GM23248 (cell line): ENCODE data around the gene LPIN3. TPM values are rescaled to one million over a fixed set of nuclear protein-coding genes. Genes with fewer than 3 reads are reported as not detected.

Source experiments
- DNase-seq: peaks from one replicate; pipeline ENCODE4 v3.0.0-alpha.2; 2015
- H2AFZ ChIP-seq: fragments of 200-600 bp; sonication (generic); 2 replicates; pipeline ENCODE4 v1.6.1; 2016; ENCODE audit warnings: antibody characterized with exemption
- H3F3A ChIP-seq: fragments of 200-600 bp; sonication (generic); 2 replicates; pipeline ENCODE4 v1.6.1; 2016; ENCODE audit warnings: mild to moderate bottlenecking, antibody characterized with exemption, mixed run types; ENCODE audit not compliant: insufficient read depth
- H3K27ac ChIP-seq: fragments of 200-600 bp; sonication (generic); 2 replicates; pipeline ENCODE4 v1.5.1; 2016; ENCODE audit warnings: mild to moderate bottlenecking
- H3K27me3 ChIP-seq: fragments of 200-600 bp; sonication (generic); replicated peaks from 2 replicates; pipeline ENCODE4 v1.6.1; 2016; ENCODE audit warnings: mild to moderate bottlenecking; ENCODE audit not compliant: insufficient read depth
- H3K36me3 ChIP-seq: fragments of 200-600 bp; sonication (generic); 2 replicates; pipeline ENCODE4 v1.6.1; 2016; ENCODE audit warnings: low read depth, mild to moderate bottlenecking
- H3K4me1 ChIP-seq: fragments of 200-600 bp; sonication (generic); 2 replicates; pipeline ENCODE4 v1.6.1; 2016; ENCODE audit warnings: mild to moderate bottlenecking; ENCODE audit not compliant: insufficient read depth
- H3K4me2 ChIP-seq: fragments of 200-600 bp; sonication (generic); one replicate; pipeline ENCODE4 v1.6.1; 2016; ENCODE audit warnings: mild to moderate bottlenecking; ENCODE audit not compliant: unreplicated experiment
- H3K4me3 ChIP-seq: fragments of 200-600 bp; sonication (generic); 2 replicates; pipeline ENCODE4 v1.5.1; 2016; ENCODE audit warnings: mild to moderate bottlenecking
- H3K79me2 ChIP-seq: fragments of 200-600 bp; sonication (generic); 2 replicates; pipeline ENCODE4 v1.6.1; 2016; ENCODE audit warnings: mild to moderate bottlenecking; ENCODE audit not compliant: insufficient read depth
- H3K9ac ChIP-seq: fragments of 200-600 bp; sonication (generic); 2 replicates; pipeline ENCODE4 v1.6.1; 2016; ENCODE audit warnings: mild to moderate bottlenecking
- H3K9me2 ChIP-seq: fragments of 200-600 bp; sonication (generic); 2 replicates; pipeline ENCODE4 v1.6.1; 2016; ENCODE audit warnings: mixed run types, mild to moderate bottlenecking, moderate library complexity; ENCODE audit not compliant: insufficient read depth
- H3K9me3 ChIP-seq: fragments of 200-600 bp; sonication (generic); one replicate; pipeline ENCODE4 v1.6.1; 2017; ENCODE audit warnings: low read depth
- H4K20me1 ChIP-seq: fragments of 200-600 bp; sonication (generic); 2 replicates; pipeline ENCODE4 v1.6.0; 2016; ENCODE audit not compliant: insufficient read depth
- EZH2 ChIP-seq: fragments of 200-600 bp; sonication (generic); IDR thresholded peaks from 2 replicates; pipeline ENCODE4 v1.6.1; 2018; ENCODE audit warnings: antibody characterized with exemption, mild to moderate bottlenecking; ENCODE audit not compliant: insufficient read depth, poor library complexity, severe bottlenecking
- EZH2phosphoT487 ChIP-seq: fragments of 200-600 bp; sonication (generic); IDR thresholded peaks from 2 replicates; pipeline ENCODE4 v1.6.1; 2018; ENCODE audit warnings: antibody characterized with exemption, moderate library complexity, mild to moderate bottlenecking, low read depth; ENCODE audit not compliant: insufficient read depth
- WGBS, 2 experiments: methylation state at CpG; one replicate each; pipeline ENCODE4 v1.1.6; 2015 to 2017; ENCODE audit warnings: low lambda C conversion rate in 2 of 2, low coverage in 1 of 2; ENCODE audit errors: missing lambda C conversion rate in 2 of 2; 5-methylcytosine and 5-hydroxymethylcytosine counted together
- in situ Hi-C: fragments of 300-500 bp; cut with MboI; formaldehyde crosslinking; loops from 2 replicates; pipeline ENCODE4 v1.15.0; 2020
- polyA plus RNA-seq: library from polyadenylated mRNA; unstranded; fragments of >200 nt; fragmentation: Nextera tagmentation; extraction: Ambion mirVana; gene quantifications from 2 replicates; pipeline ENCODE4 v1.2.1, GENCODE V29; 2016
- total RNA-seq: library from RNA; depleted of rRNA; stranded (reverse); fragments of >200 nt; shearing (Covaris generic); gene quantifications from 2 replicates; pipeline ENCODE4 v1.2.3, GENCODE V29; 2014

The LPIN3 gene
- total and polyA plus RNA-seq, 2 experiments from 2014 or later: 11.5 to 13.0 TPM

DNA sequence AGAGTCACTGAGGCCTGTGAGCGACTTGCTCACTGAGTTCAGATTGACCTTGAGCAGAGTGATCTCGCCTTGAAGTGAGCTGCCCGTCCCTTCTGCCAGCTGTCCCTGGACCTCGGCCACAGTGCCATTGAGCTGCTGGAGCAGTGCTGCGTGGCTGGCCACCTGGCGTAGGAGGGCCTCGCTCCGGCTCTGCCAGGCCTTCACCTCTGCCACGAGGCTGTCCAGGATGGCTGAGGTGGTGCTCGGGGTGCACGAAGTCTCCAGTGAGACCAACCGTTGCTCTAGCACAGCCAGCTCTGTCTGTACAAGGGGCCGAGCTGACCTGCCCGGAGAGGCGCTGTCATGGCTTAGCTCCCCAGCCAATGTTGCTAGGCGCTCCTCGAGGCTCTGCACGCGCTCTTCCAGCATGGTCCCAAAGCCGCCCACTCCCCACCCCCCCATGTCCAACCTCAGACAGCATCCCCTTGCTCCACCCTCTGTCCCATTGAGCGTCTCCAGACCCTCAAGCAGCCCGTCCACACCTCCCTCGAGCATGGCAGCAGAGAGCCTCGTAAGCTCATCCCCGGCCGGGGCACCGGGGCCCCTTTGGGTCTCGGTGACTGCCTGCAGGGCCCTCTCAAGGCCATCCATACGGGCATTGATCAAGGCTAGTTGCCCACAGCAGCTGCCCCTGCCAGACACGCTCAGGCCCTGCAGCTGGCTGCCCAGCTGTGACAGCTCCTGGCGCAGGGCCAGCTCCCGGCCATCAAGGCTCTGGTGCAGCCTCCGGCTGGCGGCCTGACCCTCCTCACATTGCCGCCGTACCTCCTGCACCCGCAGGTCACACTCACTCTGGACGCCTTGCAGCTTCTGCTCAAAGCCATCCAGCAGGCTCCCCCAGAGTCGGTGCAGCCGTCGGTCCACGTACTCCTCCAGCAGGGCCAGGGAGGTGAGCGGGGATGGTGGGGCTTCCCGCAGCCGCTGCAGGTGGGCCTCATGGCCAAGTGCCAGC lies 21.4 kb downstream of the LPIN3 start:
- Histone ChIP-seq H3K4me2 (no peak overlapping the region), H3K27ac (no peak overlapping the region), H4K20me1 (no peaks in the 10 kb centered on the region), H2AFZ (no peak overlapping the region), H3K4me1 (no peaks in the 10 kb centered on the region), H3K4me3 (no peak overlapping the region), H3K79me2 (no peaks in the 10 kb centered on the region), H3F3A (no peaks in the 10 kb centered on the region), H3K9ac (no peak overlapping the region), H3K9me2 (no peaks in the 10 kb centered on the region), H3K27me3 (peaks cover 20% of the 10 kb centered on the region), H3K9me3 (no peaks in the 10 kb centered on the region), H3K36me3 (no peaks in the 10 kb centered on the region)
- TF ChIP-seq EZH2phosphoT487 (no peak), EZH2 (no peak)
- in situ Hi-C loops: no loop called here
- WGBS, 2 experiments: 79 to 80% methylated on average over 36 to 45 of the region's 45 CpGs
- DNase-seq: no peak

GRCh38 chr20:41362748-41363140 lies 22.1 kb downstream of the LPIN3 start:
- Histone ChIP-seq H3K9me2 (no peaks in the 10 kb centered on the region), H3K4me2 (no peak overlapping the region), H3K27ac (no peak overlapping the region), H3F3A (no peaks in the 10 kb centered on the region), H3K79me2 (no peaks in the 10 kb centered on the region), H3K27me3 (peaks cover 27% of the 10 kb centered on the region), H3K9me3 (no peaks in the 10 kb centered on the region), H3K4me3 (no peak overlapping the region), H2AFZ (no peak overlapping the region), H4K20me1 (no peaks in the 10 kb centered on the region), H3K4me1 (no peaks in the 10 kb centered on the region), H3K9ac (no peak overlapping the region), H3K36me3 (no peaks in the 10 kb centered on the region)
- TF ChIP-seq EZH2 (no peak), EZH2phosphoT487 (no peak)
- WGBS, 2 experiments: 80 to 81% methylated on average over 5 of the region's 5 CpGs
- no peak for DNase-seq
- in situ Hi-C loops: no loop called here

DNA sequence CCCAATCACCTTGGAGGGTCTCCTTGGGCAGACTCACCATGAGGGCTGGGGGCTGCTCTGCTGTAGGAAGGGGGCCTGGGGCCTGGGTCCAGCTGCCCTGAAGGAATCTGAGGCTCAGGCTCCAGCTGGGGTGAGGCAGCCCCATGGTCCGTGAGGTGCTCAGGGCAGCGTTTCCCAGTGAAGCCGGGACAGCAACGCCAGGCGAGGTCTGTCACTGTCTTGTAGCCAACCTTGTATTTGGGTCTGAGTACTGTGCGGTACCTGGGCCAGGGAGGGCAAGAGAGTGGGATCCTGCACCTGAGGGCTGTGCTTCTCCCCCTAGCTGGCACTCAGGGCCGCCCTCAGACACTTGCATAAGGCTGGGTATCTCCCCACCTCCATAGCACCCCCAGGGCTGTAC lies 23.0 kb downstream of the LPIN3 start:
- no peak overlapping the region for H3K27ac ChIP-seq
- DNase-seq: no peak
- WGBS, 2 experiments: 59 to 71% methylated on average over 7 of the region's 7 CpGs
- in situ Hi-C loops: no loop called here
- H3K9ac ChIP-seq: no peak overlapping the region
- H3K4me2 ChIP-seq: no peak overlapping the region
- no peaks in the 10 kb centered on the region for H3F3A ChIP-seq
- TF ChIP-seq EZH2phosphoT487: no peak
- TF ChIP-seq EZH2: no peak
- no peak overlapping the region for H2AFZ ChIP-seq
- H3K9me2 ChIP-seq: no peaks in the 10 kb centered on the region
- H3K9me3 ChIP-seq: no peaks in the 10 kb centered on the region
- H3K79me2 ChIP-seq: no peaks in the 10 kb centered on the region
- no peak overlapping the region for H3K4me3 ChIP-seq
- H3K27me3 ChIP-seq: peaks cover 31% of the 10 kb centered on the region
- H3K4me1 ChIP-seq: no peaks in the 10 kb centered on the region
- no peaks in the 10 kb centered on the region for H3K36me3 ChIP-seq
- no peaks in the 10 kb centered on the region for H4K20me1 ChIP-seq

DNA sequence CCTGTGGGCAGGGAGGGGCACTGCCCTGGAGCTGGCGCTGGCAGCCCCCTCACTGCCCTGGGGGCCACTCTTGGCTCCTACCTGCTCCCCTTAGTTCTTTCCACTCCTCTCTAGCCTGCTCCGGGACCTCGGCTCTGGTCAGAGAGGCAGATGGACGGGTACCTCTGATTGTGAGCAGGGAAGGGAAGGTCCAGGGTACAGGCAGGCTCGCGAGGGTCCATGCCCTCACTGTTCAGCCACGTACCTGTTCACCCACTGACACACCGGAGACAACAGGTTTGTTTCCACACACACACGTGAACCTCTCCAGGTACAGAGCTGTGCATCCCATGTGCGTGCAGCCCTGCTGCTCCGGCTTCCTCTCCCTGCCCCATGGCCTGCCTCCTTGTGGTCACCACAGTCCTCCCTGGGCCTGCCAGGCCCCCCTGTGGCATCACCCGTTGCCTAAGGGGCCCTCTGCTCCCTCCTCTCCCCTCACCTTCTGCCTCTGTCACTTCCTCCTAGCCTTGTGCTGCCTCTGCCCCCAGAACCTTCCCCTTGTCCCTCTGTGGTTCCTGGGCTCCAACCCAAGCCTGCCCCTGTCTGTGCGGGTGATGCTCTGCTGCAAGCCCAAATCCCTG lies 23.7 kb downstream of the LPIN3 start:
- H3K4me3 ChIP-seq: no peak overlapping the region
- no peak overlapping the region for H3K9ac ChIP-seq
- H3K9me3 ChIP-seq: no peaks in the 10 kb centered on the region
- H3K79me2 ChIP-seq: no peaks in the 10 kb centered on the region
- 85% methylated on average over 13 of the region's 13 CpGs for WGBS, 2 experiments
- H3F3A ChIP-seq: no peaks in the 10 kb centered on the region
- H3K4me2 ChIP-seq: no peak overlapping the region
- H3K4me1 ChIP-seq: no peaks in the 10 kb centered on the region
- no peak for TF ChIP-seq EZH2phosphoT487
- TF ChIP-seq EZH2: no peak
- no peak overlapping the region for H2AFZ ChIP-seq
- no peaks in the 10 kb centered on the region for H4K20me1 ChIP-seq
- H3K36me3 ChIP-seq: no peaks in the 10 kb centered on the region
- in situ Hi-C loops: no loop called here
- no peak for DNase-seq
- H3K27me3 ChIP-seq: peaks cover 31% of the 10 kb centered on the region
- no peaks in the 10 kb centered on the region for H3K9me2 ChIP-seq
- H3K27ac ChIP-seq: no peak overlapping the region
